Activated CD4-positive, alpha-beta T cell treated with anti-CD3 and anti-CD28 coated beads, Interleukin-2, amount 50 U/mL, for 1 hour (primary cell): ENCODE data around the gene APEH.

Experiments used
- DNase-seq: peaks from one replicate; pipeline ENCODE4 v3.0.0-alpha.2; 2020

Gene APEH

DNA sequence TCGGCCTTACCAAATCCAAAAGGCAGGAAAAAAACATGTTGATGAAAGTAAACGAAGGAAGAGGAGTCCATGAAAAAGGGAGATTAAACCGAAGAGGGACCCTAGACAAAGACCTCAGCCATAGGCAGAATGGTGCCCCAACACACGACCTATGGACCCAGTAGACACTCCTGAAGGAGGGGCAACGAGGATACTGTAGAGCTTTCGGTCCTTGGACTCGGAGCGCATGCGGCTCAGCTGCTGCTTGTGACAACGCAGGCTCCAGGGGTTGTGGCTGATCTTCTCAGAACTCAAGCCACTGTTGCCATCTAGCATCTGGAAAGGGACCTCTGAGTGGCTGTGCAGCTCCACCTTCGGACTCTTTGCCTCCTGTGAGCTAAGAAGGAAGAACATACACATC, 58.4 kb downstream of the APEH start:
- no peak for DNase-seq

GRCh38 chr3:49733551-49733950, 59.4 kb downstream of the APEH start:
- no peak for DNase-seq
